Activated gamma-delta T cell (primary cell): ENCODE results near the gene MGAT2.
"Not testable (repeated sequence)": the region's sequence is repeated elsewhere in the genome, so short reads cannot be mapped to it uniquely, and the experiment has no call there.

Experiments
- DNase-seq: peaks from one replicate; lab custom pipeline; 2025; lab: John Stamatoyannopoulos, UW

Gene MGAT2

GRCh38 chr14:49612251-49612650 lies 8.3 kb upstream of the MGAT2 start:
- no peak for DNase-seq

- no peak for DNase-seq
These were observed 7.9 kb upstream of the MGAT2 start for GRCh38 chr14:49612671-49613070.

GRCh38 chr14:49614196-49614595 lies 6.4 kb upstream of the MGAT2 start:
- DNase-seq: no peak

GRCh38 chr14:49615776-49616175 lies 4.8 kb upstream of the MGAT2 start:
- DNase-seq: no peak

GRCh38 chr14:49617852-49618519 lies 2.6 kb upstream of the MGAT2 start:
- no peak for DNase-seq

GRCh38 chr14:49619273-49619672 lies 1.3 kb upstream of the MGAT2 start:
- not testable (repeated sequence) for DNase-seq

GRCh38 chr14:49619730-49620129 lies 869 bp upstream of the MGAT2 start:
- DNase-seq: no peak

- DNase-seq: peak; percentile 63
These were observed 699 bp downstream of the MGAT2 start for GRCh38 chr14:49621114-49621881.

GRCh38 chr14:49622022-49622607 lies 1.5 kb downstream of the MGAT2 start:
- DNase-seq: no peak

GRCh38 chr14:49623387-49623786 lies 2.8 kb downstream of the MGAT2 start:
- DNase-seq: no peak

- DNase-seq: no peak
These were observed 3.6 kb downstream of the MGAT2 start for GRCh38 chr14:49623941-49624839.

GRCh38 chr14:49633640-49634546 lies 13.3 kb downstream of the MGAT2 start:
- peak; percentile 91 for DNase-seq

- DNase-seq: peak; percentile 55
These were observed 14.1 kb downstream of the MGAT2 start, which contains the start of gene DNAAF2 for GRCh38 chr14:49634547-49635334. TSS of gene DNAAF2 (minus strand) at chr14:49635244. CDS start at chr14:49635149, 95 bp downstream.

GRCh38 chr14:49636866-49637265 lies 16.3 kb downstream of the MGAT2 start:
- no peak for DNase-seq

GRCh38 chr14:49637534-49638078 lies 17.0 kb downstream of the MGAT2 start:
- no peak for DNase-seq

- no peak for DNase-seq
These were observed 20.2 kb downstream of the MGAT2 start for GRCh38 chr14:49640540-49641417.

GRCh38 chr14:49641697-49642129 lies 21.1 kb downstream of the MGAT2 start:
- DNase-seq: no peak

GRCh38 chr14:49642163-49642562 lies 21.6 kb downstream of the MGAT2 start:
- DNase-seq: no peak

- DNase-seq: no peak
These were observed 32.9 kb downstream of the MGAT2 start for GRCh38 chr14:49653508-49653907.
